PC-9 (cell line): ENCODE results near the gene DDX3X. TPM values are rescaled to one million over a fixed set of nuclear protein-coding genes. Genes with fewer than 3 reads are reported as not detected.
A peak's percentile ranks its signal among the peaks of the same experiment; 100 is the strongest.

Experiments
- BruUV-seq: library from RNA; stranded (reverse); fragments of 400-500 nt; replicated peaks from 2 replicates; lab custom pipeline; 2021; lab: Mats Ljungman, UMichigan
- CTCF ChIA-PET: fragments of 300-600 bp; sonication (Branson Sonifier 250); formaldehyde crosslinking; loops from one replicate; lab custom pipeline; 2022; ENCODE audit warnings: antibody characterized with exemption; lab: Charles Lee
- POLR2A ChIA-PET: fragments of 300-600 bp; sonication (Branson Sonifier 250); formaldehyde crosslinking; loops from one replicate; lab custom pipeline; 2022; ENCODE audit warnings: antibody characterized with exemption; ENCODE audit not compliant: unreplicated experiment; lab: Charles Lee
- DNase-seq, 2 experiments: peaks; one replicate each; pipeline versions ENCODE4 v3.0.0 to v3.0.0-alpha.2; 2015 to 2022; ENCODE audit warnings: mixed read lengths in 1 of 2
- H2AFZ ChIP-seq: fragments of 200-600 bp; sonication (generic); 2 replicates; pipeline ENCODE4 v1.8.1; 2017; ENCODE audit warnings: antibody characterized with exemption
- H3F3A ChIP-seq: fragments of 200-600 bp; sonication (generic); 2 replicates; pipeline ENCODE4 v1.8.1; 2017; ENCODE audit warnings: antibody characterized with exemption, mild to moderate bottlenecking, low read depth; ENCODE audit not compliant: insufficient read depth
- H3K27ac ChIP-seq: fragments of 200-600 bp; sonication (generic); 2 replicates; pipeline ENCODE4 v1.6.1; 2016; ENCODE audit warnings: mixed run types
- H3K27me3 ChIP-seq: fragments of 200-600 bp; sonication (generic); 2 replicates; pipeline ENCODE4 v1.6.1; 2016; ENCODE audit warnings: low read depth, mixed run types; ENCODE audit not compliant: insufficient read depth
- H3K36me3 ChIP-seq: fragments of 200-600 bp; sonication (generic); 2 replicates; pipeline ENCODE4 v1.6.1; 2016; ENCODE audit warnings: low read depth, mixed run types
- H3K4me1 ChIP-seq: fragments of 200-600 bp; sonication (generic); replicated peaks from 2 replicates; pipeline ENCODE4 v1.6.1; 2016; ENCODE audit warnings: mixed run types; ENCODE audit not compliant: insufficient read depth
- H3K4me2 ChIP-seq: fragments of 200-600 bp; sonication (generic); 2 replicates; pipeline ENCODE4 v1.6.1; 2017; ENCODE audit warnings: mixed run types
- H3K4me3 ChIP-seq: fragments of 200-600 bp; sonication (generic); 2 replicates; pipeline ENCODE4 v1.6.1; 2016; ENCODE audit warnings: mixed run types
- H3K79me2 ChIP-seq: fragments of 200-600 bp; sonication (generic); 2 replicates; pipeline ENCODE4 v1.6.1; 2017; ENCODE audit warnings: low read depth, mixed run types
- H3K9me2 ChIP-seq: fragments of 200-600 bp; sonication (generic); 2 replicates; pipeline ENCODE4 v1.8.1; 2017; ENCODE audit warnings: mild to moderate bottlenecking; ENCODE audit not compliant: insufficient read depth
- H3K9me3 ChIP-seq: fragments of 200-600 bp; sonication (generic); 2 replicates; pipeline ENCODE4 v1.8.1; 2016; ENCODE audit warnings: low read depth; ENCODE audit not compliant: insufficient read depth
- H4K20me1 ChIP-seq: fragments of 200-600 bp; sonication (generic); 2 replicates; pipeline ENCODE4 v1.8.1; 2017; ENCODE audit not compliant: insufficient read depth
- CTCF ChIP-seq: fragments of 200-600 bp; sonication (generic); conservative IDR thresholded peaks from 2 replicates; pipeline ENCODE4 v1.6.1; 2017; ENCODE audit warnings: mixed run types, antibody characterized with exemption, mild to moderate bottlenecking, moderate library complexity
- EZH2 ChIP-seq: fragments of 200-600 bp; sonication (generic); IDR thresholded peaks from 2 replicates; pipeline ENCODE4 v1.8.0; 2017; ENCODE audit warnings: antibody characterized with exemption, low read depth
- intact Hi-C: fragments of 100-400 bp; cut with micrococcal nuclease; formaldehyde crosslinking; loops from one replicate; pipeline ENCODE4 v1.10.0; 2022; ENCODE audit not compliant: unreplicated experiment
- total RNA-seq: library from RNA; stranded (reverse); gene quantifications from 2 replicates; pipeline ENCODE4 v1.2.3, GENCODE V29; 2021

Gene DDX3X
- total RNA-seq, 1 experiment from 2014 or later, result 158 TPM

- Histone ChIP-seq H3K79me2 (peaks cover 60% of the 10 kb centered on the region), H3K4me3 (peak overlapping the region; percentile 69), H3K27ac (peak overlapping the region; percentile 23; the same call in 1 of the 2 replicates), H3K9me2 (no peaks in the 10 kb centered on the region), H3F3A (peaks cover 5% of the 10 kb centered on the region; the same call in 1 of the 2 replicates), H3K36me3 (no peaks in the 10 kb centered on the region), H4K20me1 (peaks cover 48% of the 10 kb centered on the region), H2AFZ (no peak overlapping the region), H3K4me2 (peak overlapping the region; percentile 70), H3K9me3 (no peaks in the 10 kb centered on the region), H3K27me3 (no peaks in the 10 kb centered on the region), H3K4me1 (peaks cover 4% of the 10 kb centered on the region; the same call in 1 of the 2 replicates)
- TF ChIP-seq CTCF (no peak), EZH2 (no peak)
- ChIA-PET CTCF (no interaction called here), POLR2A (no interaction called here)
- BruUV-seq, result no TSS peak
- no peak for DNase-seq
- intact Hi-C loops, result no loop called here
Observed at GRCh38 chrX:41335198-41335957, 1.4 kb downstream of the DDX3X start.

GRCh38 chrX:41335958-41336331, 2.0 kb downstream of the DDX3X start:
- TF ChIP-seq EZH2 (no peak), CTCF (no peak)
- H2AFZ ChIP-seq, result no peak overlapping the region
- H3K79me2 ChIP-seq, result peaks cover 66% of the 10 kb centered on the region
- peak overlapping the region; percentile 70 for H3K4me2 ChIP-seq
- POLR2A ChIA-PET, result no interaction called here
- H3K36me3 ChIP-seq, result no peaks in the 10 kb centered on the region
- H3K27me3 ChIP-seq, result no peaks in the 10 kb centered on the region
- H3K27ac ChIP-seq, result 0 out of 2 replicates have a peak overlapping the region, but pooled peaks have one; percentile 23
- intact Hi-C loops, result no loop called here
- peaks cover 54% of the 10 kb centered on the region for H4K20me1 ChIP-seq
- peaks cover 5% of the 10 kb centered on the region; the same call in 1 of the 2 replicates for H3F3A ChIP-seq
- CTCF ChIA-PET, result no interaction called here
- H3K4me1 ChIP-seq, result peaks cover 4% of the 10 kb centered on the region; the same call in 1 of the 2 replicates
- H3K9me2 ChIP-seq, result no peaks in the 10 kb centered on the region
- peak overlapping the region; percentile 69; the same call in 1 of the 2 replicates for H3K4me3 ChIP-seq
- BruUV-seq, result no TSS peak
- DNase-seq, result no peak
- no peaks in the 10 kb centered on the region for H3K9me3 ChIP-seq

GRCh38 chrX:41336447-41336846, 2.5 kb downstream of the DDX3X start:
- ChIA-PET POLR2A (no interaction called here), CTCF (no interaction called here)
- no peaks in the 10 kb centered on the region for H3K9me3 ChIP-seq
- peaks cover 71% of the 10 kb centered on the region for H3K79me2 ChIP-seq
- H3K27me3 ChIP-seq, result no peaks in the 10 kb centered on the region
- no peak overlapping the region for H3K27ac ChIP-seq
- no TSS peak for BruUV-seq
- no peak for DNase-seq
- no peaks in the 10 kb centered on the region for H3K9me2 ChIP-seq
- TF ChIP-seq CTCF (no peak), EZH2 (no peak)
- H3K36me3 ChIP-seq, result no peaks in the 10 kb centered on the region
- H3K4me3 ChIP-seq, result peak overlapping the region; percentile 69; the same call in 1 of the 2 replicates
- H3F3A ChIP-seq, result peaks cover 5% of the 10 kb centered on the region; the same call in 1 of the 2 replicates
- no peak overlapping the region for H2AFZ ChIP-seq
- peaks cover 4% of the 10 kb centered on the region; the same call in 1 of the 2 replicates for H3K4me1 ChIP-seq
- peaks cover 55% of the 10 kb centered on the region for H4K20me1 ChIP-seq
- intact Hi-C loops, result no loop called here
- peak overlapping the region; percentile 70 for H3K4me2 ChIP-seq
